HCT116 (cell line): ENCODE data around the gene MSI2. TPM values are rescaled to one million over a fixed set of nuclear protein-coding genes. Genes with fewer than 3 reads are reported as not detected.

Experiments used
- ATAC-seq: fragments of 200-7000 bp; cut with Tn5 transposase; 2 replicates; pipeline ENCODE4 v1.9.1; 2020; ENCODE audit warnings: mild to moderate bottlenecking, moderate library complexity
- BruUV-seq: library from RNA; stranded (reverse); fragments of 400-500 nt; replicated peaks from 2 replicates; lab custom pipeline; 2021; lab: Mats Ljungman, UMichigan
- CTCF ChIA-PET: fragments of 300-600 bp; sonication (Branson Sonifier 250); formaldehyde crosslinking; loops from one replicate; lab custom pipeline; 2021; ENCODE audit warnings: antibody characterized with exemption; lab: Charles Lee
- POLR2A ChIA-PET: fragments of 300-600, 350-600 bp; sonication (Branson Sonifier 250); formaldehyde crosslinking; loops from one replicate; lab custom pipeline; 2021; ENCODE audit warnings: antibody characterized with exemption; lab: Charles Lee
- RAD21 ChIA-PET, 2 experiments: fragments of 300-600 bp; sonication (Branson Sonifier 250); formaldehyde crosslinking; loops; one replicate each; lab custom pipeline; 2023; ENCODE audit warnings: low total read pairs in 2 of 2; ENCODE audit not compliant: uncharacterized antibody in 2 of 2, unreplicated experiment in 2 of 2, low non-redundant PET in 1 of 2; lab: Charles Lee
- DNase-seq: peaks from one replicate; pipeline ENCODE4 v3.0.0-alpha.2; 2010; ENCODE audit warnings: low read depth, low spot score
- H2AFZ ChIP-seq: fragments of 200-600 bp; shearing (Covaris generic), sonication (generic); 2 replicates; pipeline ENCODE4 v1.6.1; 2017; ENCODE audit warnings: low read depth, mixed run types, mixed read lengths, antibody characterized with exemption, low read length; ENCODE audit not compliant: poor library complexity, severe bottlenecking
- H3K27ac ChIP-seq: 2 replicates; pipeline ENCODE4 v1.5.1; 2012; ENCODE audit warnings: low read depth, low read length
- H3K27me3 ChIP-seq: fragments of 200-600 bp; sonication (generic); 2 replicates; pipeline ENCODE4 v1.6.1; 2016; ENCODE audit warnings: mixed run types, low read length, mixed read lengths; ENCODE audit not compliant: insufficient read depth
- H3K36me3 ChIP-seq, 2 experiments: fragments of 200-500 bp in 1 of 2; fragments of 200-600 bp in 1 of 2; sonication (Bioruptor generic) in 1 of 2; sonication (generic) in 1 of 2; 2 replicates each; pipeline versions ENCODE4 v1.5.1 to v1.6.1; 2014 to 2016; ENCODE audit warnings: low read length in 2 of 2, inconsistent platforms in 1 of 2, mixed read lengths in 1 of 2, mixed run types in 1 of 2; ENCODE audit not compliant: insufficient read depth in 2 of 2, control insufficient read depth in 1 of 2
- H3K4me1 ChIP-seq, 2 experiments: fragments of 200-600 bp in 1 of 2; sonication (generic) in 1 of 2; 2 replicates each; pipeline versions ENCODE4 v1.5.1 to v1.6.1; 2012 to 2017; ENCODE audit warnings: low read length in 2 of 2, inconsistent platforms in 1 of 2, mild to moderate bottlenecking in 1 of 2, mixed read lengths in 1 of 2, mixed run types in 1 of 2, moderate library complexity in 1 of 2; ENCODE audit not compliant: insufficient read depth in 2 of 2, control insufficient read depth in 1 of 2
- H3K4me2 ChIP-seq: fragments of 200-600 bp; sonication (generic); 2 replicates; pipeline ENCODE4 v1.6.1; 2017; ENCODE audit warnings: mixed run types, low read length, mixed read lengths
- H3K4me3 ChIP-seq, 2 experiments: fragments of 200-600 bp in 1 of 2; sonication (generic) in 1 of 2; replicated peaks in 1 of 2; 2 replicates each; pipeline ENCODE4 v1.5.1; 2011 to 2016; ENCODE audit warnings: low read length in 2 of 2, control low read depth in 1 of 2, low read depth in 1 of 2, mild to moderate bottlenecking in 1 of 2, mixed read lengths in 1 of 2, mixed run types in 1 of 2
- H3K79me2 ChIP-seq: fragments of 200-600 bp; sonication (generic); 2 replicates; pipeline ENCODE4 v1.6.1; 2017; ENCODE audit warnings: mild to moderate bottlenecking, mixed run types, low read length, moderate library complexity, mixed read lengths; ENCODE audit not compliant: insufficient read depth
- H3K9ac ChIP-seq: fragments of 200-600 bp; sonication (generic); 2 replicates; pipeline ENCODE4 v1.6.1; 2016; ENCODE audit warnings: low read length, mixed read lengths
- H3K9me2 ChIP-seq: fragments of 200-600 bp; sonication (generic), shearing (Covaris generic); 2 replicates; pipeline ENCODE4 v1.6.1; 2017; ENCODE audit warnings: mixed run types, mild to moderate bottlenecking, moderate library complexity; ENCODE audit not compliant: insufficient read depth
- H3K9me3 ChIP-seq, 2 experiments: fragments of 200-500 bp in 1 of 2; fragments of 200-600 bp in 1 of 2; sonication (Bioruptor generic) in 1 of 2; sonication (generic) in 1 of 2; 2 replicates each; pipeline ENCODE4 v1.6.1; 2014 to 2017; ENCODE audit warnings: low read length in 2 of 2, mixed read lengths in 2 of 2, inconsistent platforms in 1 of 2, low read depth in 1 of 2, mild to moderate bottlenecking in 1 of 2, mixed run types in 1 of 2, moderate library complexity in 1 of 2; ENCODE audit not compliant: control insufficient read depth in 1 of 2, insufficient read depth in 1 of 2
- H4K20me1 ChIP-seq: fragments of 200-600 bp; sonication (generic), shearing (Covaris generic); 2 replicates; pipeline ENCODE4 v1.6.1; 2017; ENCODE audit warnings: mixed run types, mild to moderate bottlenecking, moderate library complexity; ENCODE audit not compliant: insufficient read depth
- EZH2phosphoT487 ChIP-seq: fragments of 200-600 bp; IDR thresholded peaks from 2 replicates; pipeline ENCODE4 v1.6.1; 2018; ENCODE audit warnings: antibody characterized with exemption, borderline replicate concordance
- JUND ChIP-seq: IDR thresholded peaks from 2 replicates; pipeline ENCODE4 v1.6.1; 2012
- YY1 ChIP-seq: IDR thresholded peaks from 2 replicates; pipeline ENCODE4 v1.6.1; 2011; ENCODE audit warnings: low read length, low read depth, moderate library complexity, mild to moderate bottlenecking; ENCODE audit not compliant: insufficient replicate concordance; ENCODE audit errors: extremely low read depth
- intact Hi-C: fragments of 100-400 bp; cut with micrococcal nuclease; formaldehyde crosslinking; loops from 2 replicates; pipeline ENCODE4 v1.10.0; 2022
- total RNA-seq: library from RNA; stranded (reverse); gene quantifications from one replicate; pipeline ENCODE4 v1.2.1, GENCODE V29; 2021; ENCODE audit not compliant: unreplicated experiment
- TF ChIP-seq, protein P1 (sequence below): IDR thresholded peaks from 2 replicates; pipeline ENCODE4 v1.6.1; 2012

Gene MSI2
- total RNA-seq, 1 experiment from 2014 or later = 137 TPM

- no peak overlapping the region for H3K4me2 ChIP-seq
- TF ChIP-seq EZH2phosphoT487 = no peak
- TF ChIP-seq, protein P1, sequence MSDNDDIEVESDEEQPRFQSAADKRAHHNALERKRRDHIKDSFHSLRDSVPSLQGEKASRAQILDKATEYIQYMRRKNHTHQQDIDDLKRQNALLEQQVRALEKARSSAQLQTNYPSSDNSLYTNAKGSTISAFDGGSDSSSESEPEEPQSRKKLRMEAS = no peak
- TF ChIP-seq JUND = no peak
- BruUV-seq = no TSS peak
- H3K9me2 ChIP-seq = no peaks in the 10 kb centered on the region
- ChIA-PET RAD21 (no interaction called here), CTCF (no interaction called here), POLR2A (no interaction called here)
- ATAC-seq (no peak), DNase-seq (no peak)
- no peaks in the 10 kb centered on the region for H3K4me1 ChIP-seq
- intact Hi-C loops = no loop called here
- no peaks in the 10 kb centered on the region for H3K79me2 ChIP-seq
- H3K27me3 ChIP-seq = peaks cover 56% of the 10 kb centered on the region; the same call in 1 of the 2 replicates
- no peak overlapping the region for H3K27ac ChIP-seq
- no peaks in the 10 kb centered on the region for H3K9me3 ChIP-seq
- no peak overlapping the region for H2AFZ ChIP-seq
- H3K36me3 ChIP-seq = no peaks in the 10 kb centered on the region
- H3K4me3 ChIP-seq = no peak overlapping the region
- no peak overlapping the region for H3K9ac ChIP-seq
- no peaks in the 10 kb centered on the region for H4K20me1 ChIP-seq
Measured at GRCh38 chr17:57718878-57719277, 462.6 kb downstream of the MSI2 start.

DNA sequence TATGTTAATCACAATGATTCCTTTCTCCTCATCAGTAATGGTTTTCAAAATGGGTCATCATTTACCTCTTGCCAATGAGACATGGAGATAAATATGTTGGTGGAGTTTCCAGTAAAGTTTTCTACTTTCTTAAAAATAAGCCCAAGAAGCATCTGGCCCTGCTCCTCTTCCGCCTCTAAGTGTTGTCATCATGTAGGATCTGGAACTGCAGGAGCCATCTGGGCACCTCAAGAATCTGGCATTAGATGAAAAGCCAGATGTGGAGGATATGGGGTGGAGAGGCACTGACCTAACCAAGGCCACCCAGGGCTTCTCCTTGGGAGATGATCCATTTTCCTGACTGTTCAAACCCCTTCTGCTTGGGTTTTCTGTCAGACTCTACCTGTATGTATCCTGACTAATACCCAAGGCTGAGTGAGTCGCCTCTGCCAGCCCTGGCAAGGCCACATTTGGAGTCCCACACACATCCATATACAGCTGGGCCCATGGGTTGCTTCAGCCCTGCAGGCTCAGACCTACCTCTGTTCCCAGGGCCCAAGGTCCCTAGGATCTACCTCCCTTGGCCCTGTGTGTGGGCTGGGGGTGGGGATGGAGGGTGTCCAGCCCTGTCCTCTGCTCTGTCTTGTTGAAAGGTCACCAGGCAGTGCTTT is 464.2 kb downstream of the MSI2 start:
- no TSS peak for BruUV-seq
- peaks cover 44% of the 10 kb centered on the region; the same call in 1 of the 2 replicates for H3K27me3 ChIP-seq
- no peak for ATAC-seq
- ChIA-PET CTCF (no interaction called here), RAD21 (no interaction called here), POLR2A (no interaction called here)
- H3K4me2 ChIP-seq = no peak overlapping the region
- H2AFZ ChIP-seq = no peak overlapping the region
- no peak overlapping the region for H3K4me3 ChIP-seq
- H3K9me3 ChIP-seq = no peaks in the 10 kb centered on the region
- H3K4me1 ChIP-seq = no peaks in the 10 kb centered on the region
- H3K27ac ChIP-seq = no peak overlapping the region
- no peak for TF ChIP-seq YY1
- H3K9me2 ChIP-seq = no peaks in the 10 kb centered on the region
- no peaks in the 10 kb centered on the region for H3K79me2 ChIP-seq
- H4K20me1 ChIP-seq = no peaks in the 10 kb centered on the region
- H3K36me3 ChIP-seq = no peaks in the 10 kb centered on the region
- no peak overlapping the region for H3K9ac ChIP-seq
- no peak for DNase-seq
- intact Hi-C loops = no loop called here
